Kidney epithelial cell (primary cell): ENCODE measurements around the gene PIK3R1. TPM values are rescaled to one million over a fixed set of nuclear protein-coding genes. Genes with fewer than 3 reads are reported as not detected.

Experiments
- DNase-seq: peaks from one replicate; pipeline ENCODE4 v3.0.0-alpha.2; 2010; ENCODE audit warnings: low read depth
- H3K27me3 ChIP-seq: 2 replicates; pipeline ENCODE4 v1.6.0; 2011; ENCODE audit warnings: low read length; ENCODE audit not compliant: control insufficient read depth, insufficient read depth
- H3K36me3 ChIP-seq: 2 replicates; pipeline ENCODE4 v1.5.1; 2011; ENCODE audit warnings: low read length; ENCODE audit not compliant: control insufficient read depth, insufficient read depth
- H3K4me3 ChIP-seq: 2 replicates; pipeline ENCODE4 v1.5.1; 2011; ENCODE audit warnings: low read depth, mild to moderate bottlenecking, control low read depth, low read length
- CTCF ChIP-seq: IDR thresholded peaks from 2 replicates; pipeline ENCODE4 v1.5.1; 2011; ENCODE audit warnings: mild to moderate bottlenecking, moderate library complexity, low read length, control low read depth, inconsistent platforms; ENCODE audit not compliant: insufficient read depth, poor library complexity, severe bottlenecking
- total RNA-seq: library from RNA; depleted of rRNA; stranded (reverse); fragments of >200 nt; gene quantifications from 2 replicates; pipeline ENCODE4 v1.2.3, GENCODE V29; 2015

PIK3R1 gene
- total RNA-seq, 1 donor from 2014 or later, result 21.1 TPM

DNA sequence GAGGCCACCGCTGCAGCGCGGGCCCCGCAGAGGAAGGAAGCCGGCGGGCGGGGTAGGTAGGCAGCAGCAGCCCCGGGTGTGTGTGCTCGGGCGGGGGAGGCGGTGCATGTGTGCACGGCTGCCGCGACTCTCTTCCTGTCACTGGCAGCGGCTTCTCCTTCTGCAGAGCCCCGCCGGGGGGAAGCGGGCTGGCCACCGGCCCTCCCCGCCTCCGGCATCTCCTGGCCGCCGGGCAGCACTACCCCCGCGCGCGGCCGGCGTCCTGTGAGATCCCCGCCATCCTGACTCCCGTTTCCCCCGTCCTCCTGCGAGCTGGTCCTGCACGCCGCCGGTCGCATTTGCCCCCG, 315 bp downstream of the PIK3R1 start:
- no peak for DNase-seq
- peak overlapping the region; percentile 98 for H3K4me3 ChIP-seq
- H3K36me3 ChIP-seq, result no peaks in the 10 kb centered on the region
- no peaks in the 10 kb centered on the region for H3K27me3 ChIP-seq
- TF ChIP-seq CTCF, result no peak

- Histone ChIP-seq H3K27me3 (no peaks in the 10 kb centered on the region), H3K4me3 (peak overlapping the region; percentile 98), H3K36me3 (no peaks in the 10 kb centered on the region)
- DNase-seq, result no peak
- TF ChIP-seq CTCF, result no peak
Observed at GRCh38 chr5:68216245-68217046, 890 bp downstream of the PIK3R1 start.

DNA sequence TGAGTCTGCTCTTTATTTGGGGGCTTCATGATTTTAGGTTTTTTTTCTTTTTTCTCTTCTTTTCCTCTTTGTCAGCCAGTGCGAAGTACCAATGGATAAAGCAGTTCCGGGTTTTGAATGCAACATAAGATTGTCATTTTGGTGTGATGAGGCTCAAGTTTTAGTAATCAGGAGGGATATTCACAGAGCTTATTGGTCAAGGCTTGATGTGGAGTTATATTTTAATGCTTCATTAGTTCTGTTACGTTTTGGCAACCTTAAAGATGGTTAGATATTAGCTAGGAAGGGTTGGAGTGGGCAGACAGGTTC, 1.4 kb downstream of the PIK3R1 start:
- DNase-seq, result no peak

DNA sequence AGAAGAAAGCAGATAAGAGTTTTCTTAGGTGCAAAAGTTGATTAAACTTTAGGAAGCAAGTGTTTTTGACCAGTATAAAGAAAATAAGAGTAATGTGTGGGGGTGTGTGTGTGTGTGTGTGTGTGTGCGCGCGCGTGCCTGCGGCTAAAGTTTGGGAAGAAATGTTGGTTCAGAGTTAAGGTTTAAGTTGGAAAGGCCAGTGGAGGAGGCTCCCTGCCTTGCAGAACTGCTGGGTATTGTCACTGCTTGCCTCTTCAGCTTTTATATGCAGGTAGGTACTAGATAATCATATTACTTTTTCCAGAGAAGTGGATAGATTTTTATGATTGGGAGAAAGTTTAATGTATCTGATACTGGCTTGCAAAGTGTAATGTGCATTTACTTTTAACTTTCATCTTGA, 2.0 kb downstream of the PIK3R1 start:
- peak overlapping the region; percentile 98 for H3K4me3 ChIP-seq
- no peak for TF ChIP-seq CTCF
- DNase-seq, result no peak

More for the DNA sequence above, 1.4 kb downstream of the PIK3R1 start:
- Histone ChIP-seq H3K27me3 (no peaks in the 10 kb centered on the region), H3K36me3 (no peaks in the 10 kb centered on the region), H3K4me3 (peak overlapping the region; percentile 98)
- TF ChIP-seq CTCF, result no peak

DNA sequence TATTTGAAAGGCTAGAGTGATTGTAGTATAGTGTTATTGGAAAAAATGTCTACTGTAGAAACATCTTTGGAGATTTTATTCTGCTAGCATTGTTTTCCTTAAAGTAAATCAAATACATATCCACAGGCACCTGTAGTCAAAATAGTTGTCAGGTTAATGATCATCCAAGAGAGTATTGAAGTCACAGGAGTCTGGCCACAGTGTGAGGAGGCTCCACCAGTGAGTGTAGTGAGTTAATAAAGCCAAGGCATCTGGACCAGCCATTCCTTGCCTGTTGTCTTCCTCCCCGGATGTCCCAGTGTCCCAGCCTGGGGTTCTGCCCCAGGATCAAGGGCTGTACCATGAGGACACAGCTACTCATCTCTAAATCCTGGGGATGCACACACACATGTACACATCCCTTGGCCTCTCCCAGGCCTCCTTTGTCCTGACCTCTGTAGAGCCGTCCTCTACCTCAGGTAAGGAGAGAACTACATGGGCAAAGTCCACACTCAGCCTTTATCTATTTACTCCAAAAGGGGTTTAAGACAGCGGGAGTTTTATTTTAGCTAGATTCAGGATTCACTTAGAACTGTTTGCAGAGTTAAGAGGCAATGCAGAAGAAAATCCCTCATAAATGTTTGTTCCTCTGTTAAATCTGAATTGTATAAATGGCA, 3.7 kb downstream of the PIK3R1 start:
- no peak for DNase-seq

More for the DNA sequence above, 2.0 kb downstream of the PIK3R1 start:
- Histone ChIP-seq H3K27me3 (no peaks in the 10 kb centered on the region), H3K36me3 (no peaks in the 10 kb centered on the region)

More for the DNA sequence above, 3.7 kb downstream of the PIK3R1 start:
- TF ChIP-seq CTCF, result no peak
- Histone ChIP-seq H3K4me3 (no peak overlapping the region), H3K27me3 (no peaks in the 10 kb centered on the region), H3K36me3 (no peaks in the 10 kb centered on the region)
